ENCODE results near the gene GGTA1. TPM values are rescaled to one million over a fixed set of nuclear protein-coding genes. Genes with fewer than 3 reads are reported as not detected.
"Not testable (repeated sequence)": the region's sequence is repeated elsewhere in the genome, so short reads cannot be mapped to it uniquely, and the experiment has no call there.

The GGTA1 gene
- total and polyA plus RNA-seq, 5 donors: 12.3 to 42.5 (median 24.2) TPM

DNA sequence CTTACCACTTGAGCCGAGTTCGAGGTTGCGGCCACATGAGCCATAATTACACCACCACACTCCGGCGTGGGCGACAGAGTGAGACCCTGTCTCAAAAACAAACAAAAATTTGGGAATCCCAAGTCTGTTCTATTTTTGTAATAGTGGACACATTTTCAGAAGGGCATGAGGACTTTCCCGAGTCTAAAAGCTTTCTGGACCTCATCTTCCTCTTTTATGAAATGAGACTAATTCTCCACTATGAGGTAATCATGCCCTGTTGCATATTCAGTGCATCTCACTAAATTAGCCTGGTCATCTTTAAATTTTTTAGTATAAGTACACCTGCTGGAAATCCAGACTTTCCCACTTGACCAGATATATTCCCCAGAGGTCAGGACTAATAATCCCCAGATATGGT, 55.7 kb downstream of the GGTA1 start:
- Histone ChIP-seq H3K27ac (ENCODE audit: low read length) (no peak overlapping the region), H3K27me3 (ENCODE audit: control insufficient read depth, insufficient read depth) (no peaks in the 10 kb centered on the region), H3K4me3 (ENCODE audit: low read length) (no peak overlapping the region), H3K9me3 (ENCODE audit: control insufficient read depth, low read length) (no peaks in the 10 kb centered on the region), H3K4me1 (ENCODE audit: control insufficient read depth, insufficient read depth, low read length) (peaks cover 9% of the 10 kb centered on the region)
- intact Hi-C loops (cut with DNase I): no loop called here
- 93% methylated on average over 7 of the region's 7 CpGs for WGBS
- ATAC-seq (no peak), DNase-seq (no peak)

GRCh38 chr9:121441165-121441564, 58.5 kb downstream of the GGTA1 start:
- intact Hi-C loops (cut with DNase I): no loop called here
- no peak overlapping the region for H3K27ac ChIP-seq (ENCODE audit: low read length)
- WGBS: 42% methylated on average over 1 of the region's 1 CpG
- no peak for DNase-seq
- H3K27me3 ChIP-seq (ENCODE audit: control insufficient read depth, insufficient read depth): no peaks in the 10 kb centered on the region
- no peak overlapping the region for H3K4me3 ChIP-seq (ENCODE audit: low read length)
- ATAC-seq: peak in 1 of 2 donors; percentile 17
- H3K9me3 ChIP-seq (ENCODE audit: control insufficient read depth, low read length): no peaks in the 10 kb centered on the region
- peaks cover 3% of the 10 kb centered on the region for H3K4me1 ChIP-seq (ENCODE audit: control insufficient read depth, insufficient read depth, low read length)

GRCh38 chr9:121439711-121440664, 59.7 kb downstream of the GGTA1 start:
- ATAC-seq (peak; percentile 85 to 88), DNase-seq (no peak)
- H3K27ac ChIP-seq (ENCODE audit: low read length): peak overlapping the region; percentile 58
- H3K4me3 ChIP-seq (ENCODE audit: low read length): no peak overlapping the region
- no peaks in the 10 kb centered on the region for H3K4me1 ChIP-seq (ENCODE audit: control insufficient read depth, insufficient read depth, low read length)
- intact Hi-C loops (cut with DNase I): no loop called here
- H3K27me3 ChIP-seq (ENCODE audit: control insufficient read depth, insufficient read depth): no peaks in the 10 kb centered on the region
- WGBS: 30% methylated on average over 8 of the region's 8 CpGs
- no peaks in the 10 kb centered on the region for H3K9me3 ChIP-seq (ENCODE audit: control insufficient read depth, low read length)

- no peaks in the 10 kb centered on the region for H3K9me3 ChIP-seq (ENCODE audit: control insufficient read depth, low read length)
- WGBS: 49% methylated on average over 1 of the region's 1 CpG
- DNase-seq (no peak), ATAC-seq (no peak)
- no peaks in the 10 kb centered on the region for H3K4me1 ChIP-seq (ENCODE audit: control insufficient read depth, insufficient read depth, low read length)
- H3K27me3 ChIP-seq (ENCODE audit: control insufficient read depth, insufficient read depth): no peaks in the 10 kb centered on the region
- intact Hi-C loops (cut with DNase I): no loop called here
- no peak overlapping the region for H3K27ac ChIP-seq (ENCODE audit: low read length)
- no peak overlapping the region for H3K4me3 ChIP-seq (ENCODE audit: low read length)
Measured at GRCh38 chr9:121439016-121439415, 60.6 kb downstream of the GGTA1 start.

DNA sequence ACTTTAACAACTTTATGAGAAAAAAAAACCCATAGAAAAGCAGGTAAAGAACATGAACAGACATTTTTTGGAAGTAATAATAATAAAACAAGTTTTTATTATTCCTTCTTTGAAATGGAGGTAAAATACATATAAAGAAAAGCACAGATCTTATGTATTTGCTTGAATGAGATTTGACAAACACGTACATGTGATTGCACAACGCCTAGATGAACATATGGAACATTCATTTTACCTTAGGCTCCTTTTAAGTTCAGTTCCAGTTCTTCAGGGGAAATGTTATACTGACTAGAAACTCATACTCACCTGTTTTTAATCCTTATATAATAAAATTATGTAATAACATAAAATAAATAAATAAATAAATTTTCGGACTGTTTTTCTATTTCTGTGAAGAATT, 61.8 kb downstream of the GGTA1 start:
- no peaks in the 10 kb centered on the region for H3K27me3 ChIP-seq (ENCODE audit: control insufficient read depth, insufficient read depth)
- 81% methylated on average over 3 of the region's 3 CpGs for WGBS
- DNase-seq (no peak), ATAC-seq (no peak)
- H3K4me1 ChIP-seq (ENCODE audit: control insufficient read depth, insufficient read depth, low read length): no peaks in the 10 kb centered on the region
- no peaks in the 10 kb centered on the region for H3K9me3 ChIP-seq (ENCODE audit: control insufficient read depth, low read length)
- H3K27ac ChIP-seq (ENCODE audit: low read length): no peak overlapping the region
- H3K4me3 ChIP-seq (ENCODE audit: low read length): no peak overlapping the region
- intact Hi-C loops (cut with DNase I): no loop called here

DNA sequence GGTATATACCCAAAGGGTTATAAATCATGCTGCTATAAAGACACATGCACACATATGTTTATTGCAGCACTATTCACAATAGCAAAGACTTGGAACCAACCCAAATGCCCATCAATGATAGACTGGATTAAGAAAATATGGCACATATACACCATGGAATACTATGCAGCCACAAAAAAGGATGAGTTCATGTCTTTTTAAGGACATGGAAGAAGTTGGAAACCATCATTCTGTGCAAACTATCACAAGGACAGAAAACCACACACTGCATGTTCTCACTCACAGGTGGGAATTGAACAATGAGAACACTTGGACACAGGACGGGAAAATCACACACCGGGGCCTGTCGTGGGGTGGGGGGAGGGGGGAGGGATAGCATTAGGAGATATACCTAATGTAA, 62.6 kb downstream of the GGTA1 start:
- ATAC-seq; H3K4me1 ChIP-seq (ENCODE audit: control insufficient read depth, insufficient read depth, low read length): not testable (repeated sequence)

DNA sequence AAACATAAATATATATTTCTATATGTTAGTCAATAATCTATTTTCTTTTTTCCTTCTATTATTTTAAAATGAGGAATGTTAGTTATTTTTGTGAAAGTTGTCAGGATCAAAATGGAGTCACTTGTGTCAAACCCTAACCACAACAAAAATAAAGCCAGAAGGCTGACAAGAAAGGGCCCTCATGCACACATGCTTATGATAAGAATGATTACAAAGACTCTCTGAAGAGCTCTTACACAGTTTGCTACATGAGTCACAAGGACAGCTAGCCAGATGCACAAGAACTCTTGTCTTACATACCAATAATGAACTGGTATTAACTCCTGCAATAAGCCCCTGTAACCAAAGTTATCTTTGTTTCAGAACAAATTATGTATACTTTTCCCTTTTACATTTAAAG, 64.7 kb downstream of the GGTA1 start:
- DNase-seq (no peak), ATAC-seq (no peak)
- Histone ChIP-seq H3K27ac (ENCODE audit: low read length) (no peak overlapping the region), H3K9me3 (ENCODE audit: control insufficient read depth, low read length) (no peaks in the 10 kb centered on the region), H3K4me3 (ENCODE audit: low read length) (no peak overlapping the region), H3K27me3 (ENCODE audit: control insufficient read depth, insufficient read depth) (no peaks in the 10 kb centered on the region), H3K4me1 (ENCODE audit: control insufficient read depth, insufficient read depth, low read length) (no peaks in the 10 kb centered on the region)
- intact Hi-C loops (cut with DNase I): no loop called here

More for the DNA sequence above, 62.6 kb downstream of the GGTA1 start:
- H3K9me3 ChIP-seq (ENCODE audit: control insufficient read depth, low read length); H3K27me3 ChIP-seq (ENCODE audit: control insufficient read depth, insufficient read depth); intact Hi-C loops (cut with DNase I); H3K27ac ChIP-seq (ENCODE audit: low read length); DNase-seq; H3K4me3 ChIP-seq (ENCODE audit: low read length): not testable (repeated sequence)
- 83% methylated on average over 3 of the region's 3 CpGs for WGBS

GRCh38 chr9:121427899-121428298, 71.7 kb downstream of the GGTA1 start:
- 77% methylated on average over 1 of the region's 1 CpG for WGBS
- Histone ChIP-seq H3K27ac (ENCODE audit: low read length) (no peak overlapping the region), H3K4me1 (ENCODE audit: control insufficient read depth, insufficient read depth, low read length) (no peaks in the 10 kb centered on the region), H3K4me3 (ENCODE audit: low read length) (no peak overlapping the region), H3K27me3 (ENCODE audit: control insufficient read depth, insufficient read depth) (no peaks in the 10 kb centered on the region), H3K9me3 (ENCODE audit: control insufficient read depth, low read length) (no peaks in the 10 kb centered on the region)
- DNase-seq (no peak), ATAC-seq (no peak)
- intact Hi-C loops (cut with DNase I): no loop called here

- H3K4me3 ChIP-seq (ENCODE audit: low read length): no peak overlapping the region
- no peaks in the 10 kb centered on the region for H3K4me1 ChIP-seq (ENCODE audit: control insufficient read depth, insufficient read depth, low read length)
- DNase-seq (no peak), ATAC-seq (no peak)
- no peak overlapping the region for H3K27ac ChIP-seq (ENCODE audit: low read length)
- intact Hi-C loops (cut with DNase I): no loop called here
- WGBS: 95% methylated on average over 1 of the region's 1 CpG
- H3K27me3 ChIP-seq (ENCODE audit: control insufficient read depth, insufficient read depth): no peaks in the 10 kb centered on the region
- no peaks in the 10 kb centered on the region for H3K9me3 ChIP-seq (ENCODE audit: control insufficient read depth, low read length)
Measured at GRCh38 chr9:121424024-121424432, 75.6 kb downstream of the GGTA1 start.

- intact Hi-C loops (cut with DNase I): no loop called here
Measured at GRCh38 chr9:121411993-121412392, 87.7 kb downstream of the GGTA1 start.

DNA sequence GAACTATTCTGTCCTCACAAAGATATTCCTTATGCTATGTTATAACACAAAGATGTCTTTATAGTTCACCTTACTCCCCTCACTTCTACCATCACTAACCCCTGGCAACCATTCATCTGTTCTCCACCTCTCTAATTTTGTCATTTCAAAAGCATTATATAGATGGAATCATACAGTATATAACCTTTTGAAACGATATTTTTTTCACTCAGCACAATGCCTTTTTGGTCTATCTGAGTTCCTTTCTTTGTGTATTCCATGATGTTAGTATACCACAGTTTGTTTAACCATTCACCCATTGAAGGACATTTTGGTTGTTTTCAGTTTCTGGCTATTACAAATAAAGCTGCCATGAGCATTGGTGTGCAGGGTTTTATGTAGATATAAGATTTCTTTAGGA, 93.7 kb downstream of the GGTA1 start:
- Histone ChIP-seq H3K27ac (ENCODE audit: low read length) (no peak overlapping the region), H3K9me3 (ENCODE audit: control insufficient read depth, low read length) (no peaks in the 10 kb centered on the region), H3K27me3 (ENCODE audit: control insufficient read depth, insufficient read depth) (no peaks in the 10 kb centered on the region), H3K4me1 (ENCODE audit: control insufficient read depth, insufficient read depth, low read length) (no peaks in the 10 kb centered on the region), H3K4me3 (ENCODE audit: low read length) (no peak overlapping the region)
- ATAC-seq (no peak), DNase-seq (no peak)
- 93% methylated on average over 1 of the region's 1 CpG for WGBS
- intact Hi-C loops (cut with DNase I): no loop called here

More at GRCh38 chr9:121411993-121412392, 87.7 kb downstream of the GGTA1 start:
- DNase-seq: no peak
- ATAC-seq: no peak
- 72% methylated on average over 3 of the region's 3 CpGs for WGBS
- no peaks in the 10 kb centered on the region for H3K27me3 ChIP-seq (ENCODE audit: control insufficient read depth, insufficient read depth)
- H3K9me3 ChIP-seq (ENCODE audit: control insufficient read depth, low read length): no peaks in the 10 kb centered on the region
- H3K4me1 ChIP-seq (ENCODE audit: control insufficient read depth, insufficient read depth, low read length): no peaks in the 10 kb centered on the region
- no peak overlapping the region for H3K27ac ChIP-seq (ENCODE audit: low read length)
- H3K4me3 ChIP-seq (ENCODE audit: low read length): no peak overlapping the region

Data from right cardiac atrium (tissue), 5 donors.